Measurements from ENCODE around the gene MAPK14. TPM values are rescaled to one million over a fixed set of nuclear protein-coding genes. Genes with fewer than 3 reads are reported as not detected.

Gene MAPK14
- total RNA-seq, 1 experiment from 2014 or later = 60.4 TPM

- DNase-seq = peak; percentile 40 to 55
- H3K4me1 ChIP-seq (replicated peaks; ENCODE audit: insufficient read depth) = peaks cover 48% of the 10 kb centered on the region
- no TSS peak for BruUV-seq (replicated peaks)
- H4K20me1 ChIP-seq (ENCODE audit: insufficient read depth) = no peaks in the 10 kb centered on the region
- no peaks in the 10 kb centered on the region; the same call in 1 of the 2 replicates for H3K36me3 ChIP-seq (ENCODE audit: low read depth)
- peaks cover 54% of the 10 kb centered on the region for H3F3A ChIP-seq (ENCODE audit: insufficient read depth, low read depth)
- H3K9me2 ChIP-seq (ENCODE audit: insufficient read depth) = no peaks in the 10 kb centered on the region; the same call in 1 of the 2 replicates
- TF ChIP-seq CTCF (conservative IDR thresholded peaks at IDR 0.05) (no peak), EZH2 (IDR thresholded peaks at IDR 0.05; ENCODE audit: low read depth) (no peak)
- H2AFZ ChIP-seq = no peak overlapping the region
- ChIA-PET POLR2A (ENCODE audit: unreplicated experiment) (no interaction called here), CTCF (interaction anchor here (0.5 to 0.9 kb wide), 3 partner anchors 13 to 596 kb away, joined by 4 read pairs; no protein-coding TSS in a partner anchor)
- H3K4me2 ChIP-seq = no peak overlapping the region
- intact Hi-C loops (cut with micrococcal nuclease; ENCODE audit: unreplicated experiment) = no loop called here
- no peak overlapping the region for H3K4me3 ChIP-seq
- H3K27ac ChIP-seq = no peak overlapping the region
- no peaks in the 10 kb centered on the region for H3K79me2 ChIP-seq (ENCODE audit: low read depth)
- H3K9me3 ChIP-seq (ENCODE audit: insufficient read depth, low read depth) = no peaks in the 10 kb centered on the region
- no peaks in the 10 kb centered on the region for H3K27me3 ChIP-seq (ENCODE audit: insufficient read depth, low read depth)
Observed at GRCh38 chr6:36118550-36119107, 91.0 kb downstream of the MAPK14 start.

- no peak overlapping the region for H3K4me2 ChIP-seq
- H3K27ac ChIP-seq = no peak overlapping the region
- no peak for TF ChIP-seq EZH2 (IDR thresholded peaks at IDR 0.05; ENCODE audit: low read depth)
- no peak for TF ChIP-seq CTCF (conservative IDR thresholded peaks at IDR 0.05)
- H3K9me2 ChIP-seq (ENCODE audit: insufficient read depth) = no peaks in the 10 kb centered on the region; the same call in 1 of the 2 replicates
- peaks cover 54% of the 10 kb centered on the region for H3K4me1 ChIP-seq (replicated peaks; ENCODE audit: insufficient read depth)
- CTCF ChIA-PET = interaction anchor here (0.7 to 0.9 kb wide), 2 partner anchors 13 to 48 kb away, joined by 4 read pairs; no protein-coding TSS in a partner anchor
- POLR2A ChIA-PET (ENCODE audit: unreplicated experiment) = no interaction called here
- no peaks in the 10 kb centered on the region for H4K20me1 ChIP-seq (ENCODE audit: insufficient read depth)
- intact Hi-C loops (cut with micrococcal nuclease; ENCODE audit: unreplicated experiment) = no loop called here
- no peaks in the 10 kb centered on the region for H3K27me3 ChIP-seq (ENCODE audit: insufficient read depth, low read depth)
- H2AFZ ChIP-seq = no peak overlapping the region
- no peaks in the 10 kb centered on the region for H3K9me3 ChIP-seq (ENCODE audit: insufficient read depth, low read depth)
- BruUV-seq (replicated peaks) = no TSS peak
- DNase-seq = no peak
- no peaks in the 10 kb centered on the region; the same call in 1 of the 2 replicates for H3K36me3 ChIP-seq (ENCODE audit: low read depth)
- peaks cover 55% of the 10 kb centered on the region for H3F3A ChIP-seq (ENCODE audit: insufficient read depth, low read depth)
- no peaks in the 10 kb centered on the region for H3K79me2 ChIP-seq (ENCODE audit: low read depth)
- H3K4me3 ChIP-seq = no peak overlapping the region
Observed at GRCh38 chr6:36119209-36119608, 91.6 kb downstream of the MAPK14 start.

GRCh38 chr6:36120018-36120417 lies 92.4 kb downstream of the MAPK14 start:
- TF ChIP-seq CTCF (conservative IDR thresholded peaks at IDR 0.05) (no peak), EZH2 (IDR thresholded peaks at IDR 0.05; ENCODE audit: low read depth) (no peak)
- intact Hi-C loops (cut with micrococcal nuclease; ENCODE audit: unreplicated experiment) = loop anchor here (2.0 to 5.0 kb wide), 2 partner anchors 182 to 241 kb away; no protein-coding TSS in a partner anchor
- Histone ChIP-seq H3K36me3 (ENCODE audit: low read depth) (no peaks in the 10 kb centered on the region; the same call in 1 of the 2 replicates), H3K27ac (peak overlapping the region; percentile 55; the same call in 1 of the 2 replicates), H3F3A (ENCODE audit: insufficient read depth, low read depth) (peaks cover 55% of the 10 kb centered on the region), H3K4me2 (no peak overlapping the region), H3K9me3 (ENCODE audit: insufficient read depth, low read depth) (no peaks in the 10 kb centered on the region), H3K4me1 (replicated peaks; ENCODE audit: insufficient read depth) (peaks cover 61% of the 10 kb centered on the region), H3K9me2 (ENCODE audit: insufficient read depth) (no peaks in the 10 kb centered on the region; the same call in 1 of the 2 replicates), H3K27me3 (ENCODE audit: insufficient read depth, low read depth) (no peaks in the 10 kb centered on the region), H3K4me3 (no peak overlapping the region), H4K20me1 (ENCODE audit: insufficient read depth) (no peaks in the 10 kb centered on the region), H2AFZ (no peak overlapping the region), H3K79me2 (ENCODE audit: low read depth) (no peaks in the 10 kb centered on the region)
- no TSS peak for BruUV-seq (replicated peaks)
- CTCF ChIA-PET = interaction anchor here (1.0 kb wide), 1 partner anchor 75 kb away, joined by 4 read pairs; no protein-coding TSS in a partner anchor
- POLR2A ChIA-PET (ENCODE audit: unreplicated experiment) = no interaction called here
- DNase-seq = no peak

All from PC-9 (cell line).